Left ventricle myocardium superior (tissue), 1 donor: ENCODE results near the gene TNFAIP2. TPM values are rescaled to one million over a fixed set of nuclear protein-coding genes. Genes with fewer than 3 reads are reported as not detected.
"Not testable (repeated sequence)": the region's sequence is repeated elsewhere in the genome, so short reads cannot be mapped to it uniquely, and the experiment has no call there.

Source experiments
- ATAC-seq: fragments of 200-7000 bp; cut with Tn5 transposase; one replicate; pipeline ENCODE4 v1.9.1; 2020; ENCODE audit warnings: mild to moderate bottlenecking, moderate library complexity
- DNase-seq: peaks from one replicate; pipeline ENCODE4 v3.0.0-alpha.2; 2020
- intact Hi-C: fragments of 100-400 bp; cut with micrococcal nuclease; formaldehyde crosslinking; loops from one replicate; pipeline ENCODE4 v1.11.0; 2022
- total RNA-seq: library from RNA; stranded (reverse); fragmentation: NEBNext Ultra II Directional; extraction: Animal tissue kit (Norgen Biotek cat#: 25700); gene quantifications from one replicate; pipeline ENCODE4 v1.2.1, GENCODE V29; 2021
- donor health status: DM: no; HTN: yes; CAD: no; lungs with severe emphysema.

The TNFAIP2 gene
- total RNA-seq, 1 donor from 2014 or later, result 50.5 TPM

DNA sequence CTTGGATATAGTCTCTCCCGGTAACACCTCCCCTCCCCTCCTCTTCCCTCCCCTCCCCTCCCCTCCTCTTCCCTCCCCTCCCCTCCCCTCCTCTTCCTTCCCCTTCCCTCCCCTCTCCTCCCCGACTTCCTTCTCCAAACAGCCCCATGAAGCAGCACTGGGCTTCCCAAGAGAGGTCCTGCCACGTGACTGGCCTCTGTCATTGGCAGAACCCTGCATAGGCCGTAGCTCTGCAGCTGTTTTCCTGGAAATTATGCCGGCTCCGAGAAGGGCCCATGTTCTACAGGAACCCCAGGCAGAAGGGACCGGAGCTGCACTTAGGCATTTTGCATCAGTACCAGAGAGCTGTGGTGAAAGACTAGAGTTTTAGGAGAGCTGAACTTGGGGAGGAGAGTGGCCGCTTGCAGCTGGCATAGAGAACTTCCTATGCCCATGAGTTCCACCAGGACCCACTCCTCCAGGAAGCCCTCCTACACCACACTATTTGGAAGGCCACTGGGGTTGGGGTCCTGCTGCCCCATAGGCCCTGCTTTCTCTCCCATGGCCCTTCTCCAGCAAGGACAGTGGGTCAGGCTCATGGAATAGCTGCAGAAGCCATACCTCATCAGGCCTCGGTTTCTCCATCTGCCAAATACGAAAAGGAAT is 5.1 kb upstream of the TNFAIP2 start:
- DNase-seq, result peak; percentile 89
- intact Hi-C loops, result no loop called here

DNA sequence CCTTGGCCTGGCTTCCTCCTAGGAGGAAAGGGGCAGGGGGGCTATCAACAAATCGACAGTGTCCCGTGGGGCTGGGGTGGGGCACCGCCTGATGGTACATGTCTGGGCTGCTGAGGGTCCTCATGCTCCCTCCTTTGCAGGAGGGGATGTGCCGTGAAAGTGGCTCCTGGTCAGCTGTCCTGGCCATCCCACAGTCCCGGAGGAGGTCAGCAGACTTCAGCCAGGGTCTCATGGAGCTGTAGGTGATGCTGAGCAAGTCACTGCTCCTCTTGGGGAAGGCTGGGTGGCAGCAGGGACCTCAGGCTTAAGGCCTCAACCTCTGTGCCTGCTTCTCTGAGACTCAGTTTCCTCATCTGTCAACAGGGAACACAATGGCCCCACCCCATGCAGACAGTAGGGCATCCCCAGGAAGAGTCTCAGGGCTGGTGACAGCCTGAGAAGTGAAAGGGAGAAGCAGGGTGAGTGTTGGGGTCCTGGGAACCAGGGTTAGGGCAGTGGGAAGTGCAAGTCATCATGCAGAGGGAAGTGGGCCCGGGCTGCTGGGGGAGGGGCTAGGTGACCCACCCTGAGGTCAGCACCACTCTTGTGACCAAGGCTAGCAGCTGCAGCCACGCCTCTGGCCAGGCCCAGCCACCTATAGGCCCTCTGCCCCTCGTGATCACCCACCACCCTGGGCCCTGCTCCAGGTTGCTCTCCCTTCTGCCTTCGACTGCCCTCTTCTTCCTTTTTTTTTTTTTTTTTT is 4.4 kb upstream of the TNFAIP2 start:
- peak; percentile 2 for ATAC-seq
- intact Hi-C loops, result no loop called here
- peak; percentile 84 for DNase-seq

More for the DNA sequence above, 5.1 kb upstream of the TNFAIP2 start:
- peak; percentile 49 for ATAC-seq

DNA sequence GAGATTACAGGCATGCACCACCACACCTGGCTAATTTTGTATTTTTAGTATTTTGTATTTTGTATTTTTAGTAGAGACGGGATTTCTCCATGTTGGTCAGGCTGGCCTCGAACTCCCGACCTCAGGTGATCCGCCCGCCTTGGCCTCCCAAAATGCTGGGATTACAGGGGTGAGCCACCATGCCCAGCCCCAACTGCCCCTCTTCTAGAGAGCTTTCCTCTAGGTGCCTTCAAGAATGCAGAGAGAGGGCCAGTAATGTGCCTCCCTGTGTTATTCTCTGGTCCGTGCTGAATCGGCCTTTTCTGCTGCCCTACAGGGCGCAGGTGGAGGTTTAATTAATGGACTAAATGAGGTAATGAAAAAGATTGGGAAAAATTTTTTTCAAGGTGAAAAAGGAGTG is 3.7 kb upstream of the TNFAIP2 start:
- DNase-seq, intact Hi-C loops, ATAC-seq: not testable (repeated sequence)

DNA sequence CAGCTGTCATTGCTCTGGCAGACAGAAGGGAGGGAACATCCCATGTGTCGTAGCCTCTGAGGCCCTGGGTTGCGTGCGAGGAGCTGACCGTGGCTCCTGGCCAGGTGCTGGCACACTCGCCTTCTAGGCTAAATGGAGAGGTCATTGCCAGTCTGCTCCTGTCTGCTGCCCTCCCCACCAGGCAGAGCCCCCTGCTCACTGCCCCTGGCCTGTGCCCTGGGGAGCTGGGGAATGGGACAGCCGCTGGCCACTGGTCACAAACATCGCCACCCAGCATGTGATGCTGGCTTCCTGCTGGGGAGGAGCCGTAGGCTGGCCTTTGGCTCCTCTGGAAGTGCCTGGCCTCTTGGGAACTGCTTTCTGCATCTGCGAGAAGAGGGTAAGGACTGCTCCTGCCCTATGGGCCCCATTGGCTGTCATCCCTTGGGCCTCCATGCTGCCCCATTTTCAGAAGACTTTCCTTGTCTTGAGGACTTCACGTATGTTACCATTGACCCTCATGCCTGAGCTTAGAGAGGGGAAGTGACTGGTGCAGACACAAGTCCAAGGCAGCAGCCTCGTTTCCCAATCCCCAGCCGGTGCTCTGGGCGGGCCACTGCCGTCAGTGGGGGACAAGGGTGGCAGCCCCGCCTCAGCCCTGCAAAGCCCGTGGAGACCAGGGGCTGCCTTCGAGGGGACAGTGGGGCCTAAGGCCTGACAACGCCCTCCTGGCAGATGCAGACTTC is 2.0 kb upstream of the TNFAIP2 start:
- ATAC-seq, result peak; percentile 31
- peak; percentile 82 for DNase-seq
- intact Hi-C loops, result no loop called here

DNA sequence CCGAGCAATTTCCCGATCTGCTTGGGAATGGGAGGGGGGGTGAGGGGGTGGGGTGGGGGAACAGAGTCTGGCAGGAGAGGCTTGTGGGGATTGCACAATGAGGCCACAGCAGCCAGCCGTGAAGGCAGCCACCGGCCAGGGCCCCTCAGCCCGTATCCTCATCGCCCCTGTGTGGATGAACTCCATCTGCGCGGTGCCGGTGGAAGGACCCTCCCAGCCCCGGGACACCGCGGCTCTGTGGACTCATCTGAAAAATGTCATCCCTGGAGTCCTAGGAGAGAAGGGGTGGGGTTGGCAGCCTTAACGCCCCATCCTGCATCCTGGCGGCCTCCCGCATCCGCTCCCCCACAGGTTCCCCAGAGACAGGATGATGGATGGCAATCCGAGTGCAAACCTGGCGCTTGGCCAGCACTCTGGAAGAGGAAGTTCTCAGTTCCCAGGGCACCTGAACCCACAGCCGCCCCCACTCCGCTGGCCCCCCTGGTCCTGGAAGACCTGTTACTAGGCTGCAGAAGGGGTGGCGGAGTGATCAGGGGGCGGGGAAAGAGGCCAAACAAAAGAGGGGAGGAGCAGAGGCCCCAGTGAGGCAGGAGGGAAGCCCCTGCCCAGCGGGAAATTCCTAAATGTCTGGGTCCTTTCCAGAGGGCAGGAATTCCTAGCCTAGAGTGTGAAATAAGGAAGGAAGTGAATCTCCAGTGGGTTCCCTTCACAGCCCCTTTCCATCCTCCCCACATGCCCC is 1.2 kb upstream of the TNFAIP2 start:
- DNase-seq, result peak; percentile 94
- intact Hi-C loops, result no loop called here
- peak; percentile 66 for ATAC-seq

DNA sequence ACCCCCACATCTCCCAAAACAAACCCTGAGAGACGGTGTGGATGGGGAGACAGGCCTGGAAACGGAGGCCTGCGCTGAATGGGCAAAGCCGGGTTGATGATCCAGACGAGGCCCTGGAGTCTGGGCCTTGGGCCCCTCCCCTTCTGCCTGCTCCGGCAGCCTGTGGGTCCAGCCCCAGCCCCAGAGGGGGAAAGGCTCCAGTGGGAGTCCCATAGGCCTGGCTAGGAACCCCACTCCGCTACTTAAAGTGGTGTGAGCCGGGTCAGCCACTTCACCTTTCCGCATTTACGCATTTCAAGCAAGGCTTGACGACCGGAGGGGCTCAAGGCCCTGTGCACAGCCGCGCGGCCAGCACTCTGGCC is 695 bp upstream of the TNFAIP2 start:
- intact Hi-C loops, result no loop called here
- DNase-seq, result peak; percentile 61
- peak; percentile 7 for ATAC-seq

DNA sequence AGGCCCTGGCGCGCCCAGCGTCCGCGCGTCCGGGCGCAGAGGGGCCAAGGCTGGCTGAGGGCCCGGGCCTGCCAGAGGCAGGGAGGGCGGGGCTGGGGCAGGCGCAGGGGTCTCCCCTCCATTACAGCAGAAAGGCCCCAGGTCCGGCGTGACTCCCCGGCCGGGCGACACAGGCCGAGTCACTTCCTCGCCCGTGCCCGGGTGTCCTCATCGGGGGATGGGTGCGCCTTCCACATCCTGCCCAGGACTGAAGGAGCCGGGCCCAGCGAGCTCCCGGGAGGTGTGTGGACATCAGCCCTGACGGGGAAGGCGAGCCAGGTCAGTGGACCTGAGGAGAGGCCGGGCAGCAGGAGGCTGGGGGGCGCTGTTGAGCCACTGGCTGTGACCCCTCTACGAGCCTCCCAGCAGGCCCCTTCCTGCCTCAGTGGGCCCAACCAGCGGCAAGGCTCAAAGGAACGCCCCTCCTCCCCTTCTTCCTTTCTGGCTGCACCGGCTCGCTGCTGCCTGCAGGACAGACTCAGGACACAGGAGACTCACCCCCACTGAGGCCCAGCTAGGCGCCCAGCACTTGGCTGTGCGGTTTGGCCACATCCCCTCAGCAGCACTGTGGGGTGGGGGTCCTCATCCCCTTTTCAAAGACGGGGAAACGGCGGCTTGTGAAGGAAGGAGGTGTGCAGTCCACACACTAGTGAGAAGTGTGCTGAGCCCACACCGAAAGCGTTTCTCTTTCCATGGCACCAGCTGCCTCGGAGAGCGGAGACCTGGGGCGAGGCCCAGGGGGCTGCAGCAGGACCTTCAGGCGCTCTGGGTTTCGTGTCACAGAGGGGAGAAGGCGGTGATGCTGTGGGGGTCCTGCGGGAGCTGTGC is 606 bp downstream of the TNFAIP2 start:
- intact Hi-C loops, result no loop called here
- DNase-seq (peak; percentile 81), ATAC-seq (peak; percentile 10)

DNA sequence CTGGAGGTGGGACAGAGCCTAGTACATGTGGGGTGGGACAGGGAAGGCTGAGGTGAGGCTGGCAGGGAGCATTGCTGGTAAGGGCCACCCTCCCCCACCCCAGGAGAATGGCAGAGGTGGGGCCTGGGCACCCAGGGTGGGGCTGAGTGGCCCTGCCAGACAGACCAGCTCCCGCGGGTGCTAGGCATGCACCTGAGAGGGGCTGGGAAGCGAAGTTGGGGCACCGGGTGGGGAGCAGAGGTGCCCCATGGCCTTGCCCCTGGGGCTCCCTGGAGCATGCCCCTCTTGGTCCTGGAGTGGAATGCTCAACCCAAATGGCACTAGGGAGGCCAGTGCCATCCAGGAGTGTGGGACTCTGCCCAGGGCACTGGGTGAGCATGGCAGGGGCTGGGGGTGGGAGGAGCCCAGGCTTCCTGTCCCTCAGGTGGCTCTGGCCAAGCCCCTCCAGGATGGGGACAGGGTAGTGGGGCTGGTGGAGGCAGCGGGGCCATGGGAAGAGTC is 1.3 kb downstream of the TNFAIP2 start:
- intact Hi-C loops, result no loop called here
- ATAC-seq, result no peak
- DNase-seq, result peak; percentile 34

DNA sequence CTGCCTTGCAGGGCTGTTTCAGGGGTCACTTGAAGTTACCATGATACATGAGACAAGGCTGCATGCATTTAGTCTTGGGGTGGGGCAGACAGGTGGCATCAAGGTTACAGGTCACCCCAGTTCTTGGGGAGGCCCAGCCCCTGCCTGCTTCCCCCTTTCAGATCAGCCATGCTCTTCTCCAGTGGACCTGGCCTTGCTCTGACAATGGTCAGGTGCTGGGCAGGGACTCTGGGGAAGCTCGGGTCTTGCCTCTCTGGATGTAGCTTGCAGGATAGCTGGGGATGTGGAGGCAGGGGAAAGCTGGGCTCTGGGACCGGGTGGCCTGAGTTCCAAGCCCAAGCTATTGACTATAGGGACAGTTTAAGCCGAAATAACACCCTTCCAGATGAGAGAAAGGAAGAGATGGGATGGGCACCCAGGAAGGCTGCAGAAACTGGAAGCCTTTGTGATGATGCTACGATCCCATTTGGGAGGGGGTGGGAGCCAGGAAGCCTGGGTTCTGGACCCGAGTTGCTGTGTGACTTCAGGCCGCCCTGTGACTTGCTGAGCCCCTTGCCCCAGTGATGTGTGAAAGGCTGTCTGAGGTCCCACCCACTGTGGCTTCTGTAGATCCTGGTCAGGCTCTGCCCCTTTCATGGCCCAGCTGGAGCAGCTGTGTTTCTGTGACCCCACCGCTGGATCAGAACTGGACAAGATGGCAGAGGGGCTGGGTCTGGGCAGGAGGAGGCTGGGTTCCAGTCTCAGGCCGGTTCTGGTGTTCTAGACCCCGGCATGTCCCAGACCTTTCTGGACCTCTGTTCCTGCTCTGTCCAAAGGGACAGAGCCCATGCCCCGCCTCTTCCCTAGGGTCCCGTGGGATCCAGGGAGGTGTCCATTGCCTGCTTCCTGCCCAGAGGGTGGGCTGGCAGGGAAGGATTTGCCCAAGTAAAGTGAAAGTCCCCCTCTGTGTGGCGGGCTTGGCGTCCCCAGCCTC is 2.1 kb downstream of the TNFAIP2 start:
- ATAC-seq (no peak), DNase-seq (peak; percentile 27)
- intact Hi-C loops, result no loop called here

DNA sequence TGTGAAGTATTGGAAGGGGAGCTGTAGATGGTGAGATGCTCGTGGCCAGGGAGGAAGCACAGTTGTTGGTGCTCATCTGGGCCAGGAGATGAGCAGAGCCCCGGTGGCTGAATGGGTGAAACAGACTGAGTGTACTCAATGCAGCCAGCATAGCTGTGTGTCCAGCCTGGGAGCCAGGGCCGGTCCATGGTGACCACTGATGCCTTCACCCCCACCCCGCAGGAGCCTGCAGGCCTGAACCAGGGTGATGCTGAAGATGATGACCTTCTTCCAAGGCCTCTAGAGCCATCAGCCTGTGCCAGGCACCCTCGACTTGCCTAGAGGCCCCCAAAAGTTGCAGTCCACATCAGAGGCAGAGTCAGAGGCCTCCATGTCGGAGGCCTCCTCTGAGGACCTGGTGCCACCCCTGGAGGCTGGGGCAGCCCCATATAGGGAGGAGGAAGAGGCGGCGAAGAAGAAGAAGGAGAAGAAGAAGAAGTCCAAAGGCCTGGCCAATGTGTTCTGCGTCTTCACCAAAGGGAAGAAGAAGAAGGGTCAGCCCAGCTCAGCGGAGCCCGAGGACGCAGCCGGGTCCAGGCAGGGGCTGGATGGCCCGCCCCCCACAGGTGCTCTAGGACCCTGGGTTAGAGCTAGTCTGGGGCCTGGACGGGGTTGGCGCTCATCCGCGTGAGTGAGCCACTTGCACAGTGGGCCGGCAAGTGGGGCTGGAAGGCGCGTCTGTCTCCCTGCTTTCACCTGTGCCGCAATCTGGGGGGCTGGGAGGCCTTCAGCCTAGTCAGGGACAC is 3.0 kb downstream of the TNFAIP2 start:
- DNase-seq, result peak; percentile 31
- ATAC-seq, result no peak
- intact Hi-C loops, result no loop called here

DNA sequence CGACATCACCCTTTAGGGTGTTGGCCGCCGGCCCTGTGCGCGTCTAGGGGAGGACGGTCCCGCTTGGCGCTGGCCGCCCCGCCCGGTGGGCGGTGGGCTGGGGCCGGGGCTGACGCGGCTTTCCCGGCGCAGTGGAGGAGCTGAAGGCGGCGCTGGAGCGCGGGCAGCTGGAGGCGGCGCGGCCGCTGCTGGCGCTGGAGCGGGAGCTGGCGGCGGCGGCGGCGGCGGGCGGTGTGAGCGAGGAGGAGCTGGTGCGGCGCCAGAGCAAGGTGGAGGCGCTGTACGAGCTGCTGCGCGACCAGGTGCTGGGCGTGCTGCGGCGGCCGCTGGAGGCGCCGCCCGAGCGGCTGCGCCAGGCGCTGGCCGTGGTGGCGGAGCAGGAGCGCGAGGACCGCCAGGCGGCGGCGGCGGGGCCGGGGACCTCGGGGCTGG is 3.6 kb downstream of the TNFAIP2 start:
- ATAC-seq, result peak; percentile 19
- DNase-seq, result peak; percentile 80
- intact Hi-C loops, result no loop called here

DNA sequence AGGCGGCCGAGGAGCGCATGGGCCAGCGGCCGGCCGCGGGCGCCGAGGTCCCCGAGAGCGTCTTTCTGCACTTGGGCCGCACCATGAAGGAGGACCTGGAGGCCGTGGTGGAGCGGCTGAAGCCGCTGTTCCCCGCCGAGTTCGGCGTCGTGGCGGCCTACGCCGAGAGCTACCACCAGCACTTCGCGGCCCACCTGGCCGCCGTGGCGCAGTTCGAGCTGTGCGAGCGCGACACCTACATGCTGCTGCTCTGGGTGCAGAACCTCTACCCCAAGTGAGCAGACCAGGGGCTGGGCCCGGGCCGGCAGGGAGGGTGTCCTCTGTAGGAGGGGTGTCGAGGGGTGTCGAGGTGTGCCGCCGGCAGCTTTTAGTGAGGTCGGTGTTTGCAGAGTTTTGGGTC is 4.1 kb downstream of the TNFAIP2 start:
- intact Hi-C loops, result no loop called here
- ATAC-seq (no peak), DNase-seq (no peak)

DNA sequence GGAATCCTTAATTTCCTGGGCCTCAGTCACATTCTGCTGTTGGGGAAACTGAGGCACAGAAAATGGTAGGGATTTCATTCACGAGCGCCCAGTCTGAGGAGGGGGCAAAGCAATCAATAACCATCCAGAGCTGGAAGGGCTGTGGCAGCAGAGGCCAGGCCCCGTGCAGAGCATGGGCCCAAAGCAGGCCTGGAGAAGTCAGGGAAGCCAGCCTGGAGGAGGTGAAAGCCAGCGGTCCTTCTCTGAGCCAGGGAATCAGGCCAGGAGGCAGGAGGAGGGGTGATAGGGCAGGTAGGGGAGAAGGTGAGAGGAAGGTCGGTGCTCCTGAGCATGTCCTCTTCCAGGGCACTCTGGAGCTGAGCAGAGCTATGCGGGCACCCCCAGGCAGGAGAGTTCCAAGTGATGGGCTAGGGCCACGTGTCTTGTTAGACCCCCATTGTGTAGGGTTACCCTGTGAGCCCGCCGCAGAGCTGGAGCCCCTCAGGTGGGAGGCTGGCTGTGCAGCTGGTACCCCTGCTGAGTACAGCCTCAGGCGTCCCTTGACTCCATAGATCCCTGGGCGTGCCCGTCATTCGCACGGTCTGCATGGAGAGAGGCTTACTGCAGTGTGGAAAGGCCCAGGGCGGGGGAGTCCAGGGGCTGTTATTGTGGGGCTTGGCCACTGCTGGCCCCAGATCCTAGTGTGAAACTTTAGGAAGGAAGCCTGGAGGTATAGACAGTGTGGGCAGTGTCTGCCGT is 4.8 kb downstream of the TNFAIP2 start:
- DNase-seq, result no peak
- intact Hi-C loops, result no loop called here

DNA sequence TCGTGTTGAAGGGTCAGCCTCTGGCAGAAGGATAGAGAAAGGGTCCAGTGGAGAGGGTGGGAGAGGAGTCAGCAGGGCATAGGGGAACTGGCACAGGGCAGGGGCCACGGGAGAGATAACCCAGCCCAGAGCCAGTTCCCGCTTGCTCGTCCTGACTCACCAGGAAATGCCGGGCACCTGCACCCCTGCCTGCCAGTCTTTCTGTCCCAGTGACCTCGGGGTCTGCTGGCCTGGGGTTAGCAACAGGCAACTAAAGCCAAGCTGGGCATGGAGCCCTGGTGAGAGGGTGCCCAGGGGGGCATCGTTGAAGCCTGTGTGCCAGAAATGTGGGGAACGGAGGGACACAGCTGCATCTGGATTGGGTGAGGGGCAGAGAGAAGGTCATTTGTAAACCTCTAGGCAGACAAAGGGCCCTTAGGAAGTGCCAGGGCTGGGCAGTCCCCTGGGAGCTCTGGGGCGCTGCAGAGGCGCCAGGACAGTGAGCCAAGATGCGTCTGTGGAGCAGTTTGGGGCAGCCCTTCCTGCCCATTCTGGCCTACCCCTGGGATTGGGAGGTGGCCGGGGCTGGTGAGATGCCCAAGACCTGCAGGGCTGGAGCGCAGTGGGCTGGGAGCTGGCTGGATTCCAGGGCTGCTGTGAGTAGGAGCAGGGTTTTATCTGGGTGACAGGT is 5.5 kb downstream of the TNFAIP2 start:
- no peak for ATAC-seq
- intact Hi-C loops, result no loop called here
- DNase-seq, result peak; percentile 45

More for the DNA sequence above, 4.8 kb downstream of the TNFAIP2 start:
- no peak for ATAC-seq

DNA sequence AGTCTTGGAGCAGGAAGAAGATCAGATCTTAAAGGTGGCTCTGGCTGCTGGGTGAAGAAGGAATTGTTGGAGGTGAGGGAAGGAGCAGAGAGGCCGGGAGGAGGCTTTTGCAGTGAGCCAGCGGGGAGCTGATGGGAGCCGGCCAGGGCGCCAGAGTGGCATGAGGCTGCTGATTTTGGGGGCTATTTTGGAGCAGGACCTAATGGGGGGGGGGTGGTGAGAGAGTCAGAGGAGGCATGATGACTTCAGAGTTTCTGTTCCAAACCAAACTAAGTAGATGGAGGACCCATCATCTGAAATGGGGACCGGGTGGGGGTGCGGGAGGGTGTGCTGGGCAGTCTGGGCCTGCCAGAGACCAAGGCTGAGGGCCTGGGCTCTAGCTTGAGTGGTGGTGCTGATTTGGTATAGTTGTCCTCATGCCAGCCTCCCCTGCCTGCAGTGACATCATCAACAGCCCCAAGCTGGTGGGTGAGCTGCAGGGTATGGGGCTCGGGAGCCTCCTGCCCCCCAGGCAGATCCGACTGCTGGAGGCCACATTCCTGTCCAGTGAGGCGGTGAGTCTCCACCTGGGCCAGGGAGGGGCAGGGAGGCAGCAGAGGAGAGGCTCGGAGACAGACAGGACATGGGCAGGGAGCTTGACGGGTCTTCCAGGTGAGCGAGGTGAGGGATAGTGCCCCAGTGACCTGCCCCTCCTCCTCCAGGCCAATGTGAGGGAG is 6.2 kb downstream of the TNFAIP2 start:
- no peak for ATAC-seq
- no peak for DNase-seq
- intact Hi-C loops, result no loop called here
